HG02943 (cell line): ENCODE measurements around the gene MSN.

Experiments used
- ATAC-seq: cut with Tn5 transposase; IDR thresholded peaks from one replicate; pipeline ENCODE4 v1.9.1; 2021; ENCODE audit warnings: mild to moderate bottlenecking, low read depth, moderate library complexity; ENCODE audit not compliant: unreplicated experiment

Gene MSN

GRCh38 chrX:65671966-65672365, 4.5 kb downstream of the MSN start:
- ATAC-seq, result no peak

- ATAC-seq, result no peak
Measured at GRCh38 chrX:65673857-65674203, 6.4 kb downstream of the MSN start.

- no peak for ATAC-seq
Measured at GRCh38 chrX:65674204-65674893, 6.9 kb downstream of the MSN start.

GRCh38 chrX:65677954-65678469, 10.6 kb downstream of the MSN start:
- ATAC-seq, result no peak

GRCh38 chrX:65679071-65679540, 11.7 kb downstream of the MSN start:
- no peak for ATAC-seq

- ATAC-seq, result no peak
Measured at GRCh38 chrX:65681810-65682209, 14.4 kb downstream of the MSN start.

- no peak for ATAC-seq
Measured at GRCh38 chrX:65685112-65685511, 17.7 kb downstream of the MSN start.

- ATAC-seq, result no peak
Measured at GRCh38 chrX:65686236-65686635, 18.8 kb downstream of the MSN start.

GRCh38 chrX:65687367-65687766, 19.9 kb downstream of the MSN start:
- ATAC-seq, result no peak

- peak; percentile 96 for ATAC-seq
Measured at GRCh38 chrX:65688403-65688871, 21.0 kb downstream of the MSN start.

- no peak for ATAC-seq
Measured at GRCh38 chrX:65689377-65689776, 21.9 kb downstream of the MSN start.

- no peak for ATAC-seq
Measured at GRCh38 chrX:65690057-65690855, 22.8 kb downstream of the MSN start.

GRCh38 chrX:65695849-65696449, 28.5 kb downstream of the MSN start:
- no peak for ATAC-seq

- ATAC-seq, result no peak
Measured at GRCh38 chrX:65696613-65697012, 29.2 kb downstream of the MSN start.

GRCh38 chrX:65697211-65697641, 29.8 kb downstream of the MSN start:
- no peak for ATAC-seq

GRCh38 chrX:65697915-65698796, 30.7 kb downstream of the MSN start:
- peak; percentile 72 for ATAC-seq

GRCh38 chrX:65702956-65703355, 35.5 kb downstream of the MSN start:
- ATAC-seq, result no peak

- ATAC-seq, result no peak
Measured at GRCh38 chrX:65705439-65705838, 38.0 kb downstream of the MSN start.

- ATAC-seq, result no peak
Measured at GRCh38 chrX:65706041-65706828, 38.8 kb downstream of the MSN start.
